Measurements from ENCODE around the gene CIP2A.

GRCh38 chr3:108525971-108526370, 63.3 kb downstream of the CIP2A start:
- TF ChIP-seq CTCF (conservative IDR thresholded peaks at IDR 0.05) (no peak), ZFX (IDR thresholded peaks at IDR 0.05) (no peak)

Data from C4-2B (cell line).